Stomach smooth muscle (tissue), 2 donors: ENCODE results near the gene DES.
A peak's percentile ranks its signal among the peaks of the same experiment; 100 is the strongest.

Experiments used
- H3K27ac ChIP-seq: one replicate; pipeline ENCODE4 v1.7.0; 2013; ENCODE audit warnings: mild to moderate bottlenecking, low read length, inconsistent platforms
- H3K27me3 ChIP-seq, 2 donors: one replicate each; pipeline ENCODE4 v1.7.0; 2013; ENCODE audit warnings: low read length in 2 of 2; ENCODE audit not compliant: insufficient read depth in 2 of 2, control insufficient read depth in 1 of 2
- H3K36me3 ChIP-seq, 2 donors: one replicate each; pipeline ENCODE4 v1.7.0; 2013; ENCODE audit warnings: low read length in 2 of 2; ENCODE audit not compliant: control insufficient read depth in 2 of 2, insufficient read depth in 2 of 2
- H3K4me1 ChIP-seq: one replicate; pipeline ENCODE4 v1.7.0; 2013; ENCODE audit warnings: low read length; ENCODE audit not compliant: control insufficient read depth, insufficient read depth
- H3K4me3 ChIP-seq, 2 donors: one replicate each; pipeline ENCODE4 v1.7.0; 2013; ENCODE audit warnings: low read length in 2 of 2
- H3K9ac ChIP-seq, 2 donors: one replicate each; pipeline ENCODE4 v1.7.0; 2013; ENCODE audit warnings: low read length in 2 of 2, mild to moderate bottlenecking in 1 of 2
- H3K9me3 ChIP-seq, 2 donors: one replicate each; pipeline ENCODE4 v1.7.0; 2013; ENCODE audit warnings: low read length in 2 of 2; ENCODE audit not compliant: control insufficient read depth in 2 of 2
- donor health status: healthy.
- donor health status: Pancreatic carcinoma.

The DES gene

GRCh38 chr2:219455581-219455980 is 37.4 kb downstream of the DES start:
- peaks cover 11 to 19% of the 10 kb centered on the region in 2 donors for H3K36me3 ChIP-seq
- H3K4me1 ChIP-seq, result peaks cover 90% of the 10 kb centered on the region

GRCh38 chr2:219457784-219458369 is 39.7 kb downstream of the DES start:
- Histone ChIP-seq H3K27ac (peak overlapping the region; percentile 100), H3K36me3 (peaks cover 11 to 23% of the 10 kb centered on the region in 2 donors)

More at GRCh38 chr2:219455581-219455980, 37.4 kb downstream of the DES start:
- H3K9me3 ChIP-seq, result no peaks in the 10 kb centered on the region
- H3K27ac ChIP-seq, result peak overlapping the region; percentile 100
- no peaks in the 10 kb centered on the region for H3K27me3 ChIP-seq
- peak overlapping the region; percentile 19 to 47 for H3K9ac ChIP-seq
- H3K4me3 ChIP-seq, result no peak overlapping the region

GRCh38 chr2:219458996-219459395 is 40.8 kb downstream of the DES start:
- Histone ChIP-seq H3K27me3 (no peaks in the 10 kb centered on the region), H3K9ac (peak overlapping the region; percentile 82 to 85), H3K4me3 (peak overlapping the region in 1 of 2 donors; percentile 29), H3K36me3 (peaks cover 12 to 24% of the 10 kb centered on the region in 2 donors), H3K27ac (peak overlapping the region; percentile 100), H3K4me1 (peaks cover 85% of the 10 kb centered on the region), H3K9me3 (no peaks in the 10 kb centered on the region)

More at GRCh38 chr2:219457784-219458369, 39.7 kb downstream of the DES start:
- Histone ChIP-seq H3K4me1 (peaks cover 86% of the 10 kb centered on the region), H3K9me3 (no peaks in the 10 kb centered on the region), H3K27me3 (no peaks in the 10 kb centered on the region), H3K9ac (no peak overlapping the region), H3K4me3 (no peak overlapping the region)

GRCh38 chr2:219459460-219460311 is 41.5 kb downstream of the DES start:
- Histone ChIP-seq H3K27me3 (no peaks in the 10 kb centered on the region), H3K36me3 (peaks cover 18 to 29% of the 10 kb centered on the region in 2 donors), H3K27ac (peak overlapping the region; percentile 100), H3K9me3 (no peaks in the 10 kb centered on the region), H3K4me3 (peak overlapping the region; percentile 9 to 60), H3K9ac (peak overlapping the region; percentile 82 to 85), H3K4me1 (peaks cover 85% of the 10 kb centered on the region)

- peak overlapping the region; percentile 82 to 85 for H3K9ac ChIP-seq
These were observed 42.3 kb downstream of the DES start for GRCh38 chr2:219460424-219460926.

GRCh38 chr2:219461047-219461514 is 42.9 kb downstream of the DES start:
- Histone ChIP-seq H3K9me3 (no peaks in the 10 kb centered on the region), H3K4me3 (peak overlapping the region in 1 of 2 donors; percentile 69), H3K27me3 (no peaks in the 10 kb centered on the region), H3K27ac (peak overlapping the region; percentile 100), H3K4me1 (peaks cover 88% of the 10 kb centered on the region), H3K36me3 (peaks cover 27 to 28% of the 10 kb centered on the region in 2 donors), H3K9ac (peak overlapping the region; percentile 76 to 82)

More at GRCh38 chr2:219460424-219460926, 42.3 kb downstream of the DES start:
- Histone ChIP-seq H3K27ac (peak overlapping the region; percentile 100), H3K9me3 (no peaks in the 10 kb centered on the region), H3K36me3 (peaks cover 25 to 26% of the 10 kb centered on the region in 2 donors), H3K4me1 (peaks cover 86% of the 10 kb centered on the region), H3K4me3 (peak overlapping the region; percentile 34 to 69), H3K27me3 (no peaks in the 10 kb centered on the region)

- no peaks in the 10 kb centered on the region for H3K9me3 ChIP-seq
- peaks cover 94% of the 10 kb centered on the region for H3K4me1 ChIP-seq
- H3K9ac ChIP-seq, result peak overlapping the region; percentile 63 to 76
- H3K4me3 ChIP-seq, result peak overlapping the region in 1 of 2 donors; percentile 69
- H3K36me3 ChIP-seq, result peaks cover 30 to 31% of the 10 kb centered on the region in 2 donors
- H3K27me3 ChIP-seq, result no peaks in the 10 kb centered on the region
- H3K27ac ChIP-seq, result peak overlapping the region; percentile 100
These were observed 43.5 kb downstream of the DES start for GRCh38 chr2:219461669-219462068.

- peaks cover 94% of the 10 kb centered on the region for H3K4me1 ChIP-seq
- no peaks in the 10 kb centered on the region for H3K9me3 ChIP-seq
- H3K27ac ChIP-seq, result peak overlapping the region; percentile 100
- peak overlapping the region; percentile 63 to 76 for H3K9ac ChIP-seq
- peaks cover 32% of the 10 kb centered on the region in 2 donors for H3K36me3 ChIP-seq
- H3K4me3 ChIP-seq, result peak overlapping the region in 1 of 2 donors; percentile 69
- no peaks in the 10 kb centered on the region for H3K27me3 ChIP-seq
These were observed 44.2 kb downstream of the DES start for GRCh38 chr2:219462349-219462748.

GRCh38 chr2:219464286-219465032 is 46.3 kb downstream of the DES start:
- peaks cover 27 to 35% of the 10 kb centered on the region in 2 donors for H3K36me3 ChIP-seq
- no peaks in the 10 kb centered on the region for H3K9me3 ChIP-seq
- peak overlapping the region; percentile 88 for H3K27ac ChIP-seq
- H3K4me3 ChIP-seq, result peak overlapping the region in 1 of 2 donors; percentile 35
- peak overlapping the region in 1 of 2 donors; percentile 13 for H3K9ac ChIP-seq
- peaks cover 94% of the 10 kb centered on the region for H3K4me1 ChIP-seq
- H3K27me3 ChIP-seq, result no peaks in the 10 kb centered on the region
